Uterus (tissue), 2 donors: Measurements from ENCODE around the gene GPBAR1.

ENCODE experiments used
- CTCF ChIP-seq, 4 experiments: fragments of 200-600 bp in 2 of 4; fragments of 450-650 bp in 2 of 4; sonication (generic) in 2 of 4; IDR thresholded peaks; one replicate each; pipeline ENCODE4 v1.5.1; 2016 to 2019; ENCODE audit warnings: antibody characterized with exemption in 4 of 4, mild to moderate bottlenecking in 2 of 4, moderate library complexity in 1 of 4
- POLR2A ChIP-seq, 2 donors: fragments of 450-650 bp; IDR thresholded peaks; one replicate each; pipeline ENCODE4 v1.6.1; 2016; ENCODE audit warnings: antibody characterized with exemption in 2 of 2, mild to moderate bottlenecking in 1 of 2, moderate library complexity in 1 of 2

- TF ChIP-seq CTCF (IDR thresholded peaks at IDR 0.05), result peak; percentile 94 to 99 (median 95)
- no peak for TF ChIP-seq POLR2A (IDR thresholded peaks at IDR 0.05)
These were observed 40.5 kb downstream of the GPBAR1 start for GRCh38 chr2:218301176-218301819.
